Lung (tissue), 12 donors: Measurements from ENCODE around the gene DAAM1. TPM values are rescaled to one million over a fixed set of nuclear protein-coding genes. Genes with fewer than 3 reads are reported as not detected.

Experiments used
- ATAC-seq: fragments of 200-7000 bp; cut with Tn5 transposase; one replicate; pipeline ENCODE4 v1.9.1; 2020; ENCODE audit warnings: moderate number of reproducible peaks; ENCODE audit not compliant: insufficient read depth, low FRiP score
- DNase-seq, 3 donors: peaks; one replicate each; pipeline ENCODE4 v3.0.0-alpha.2; 2013 to 2017
- H3K27ac ChIP-seq, 2 donors: one replicate each; pipeline ENCODE4 v1.5.1; 2013; ENCODE audit warnings: mild to moderate bottlenecking in 2 of 2, moderate library complexity in 2 of 2, control low read depth in 1 of 2, inconsistent platforms in 1 of 2, low read depth in 1 of 2, low read length in 1 of 2
- H3K27me3 ChIP-seq, 3 donors: one replicate each; pipeline ENCODE4 v1.5.1; 2013; ENCODE audit warnings: low read length in 2 of 3; ENCODE audit not compliant: control insufficient read depth in 3 of 3, insufficient read depth in 3 of 3
- H3K36me3 ChIP-seq, 4 donors: one replicate each; pipeline ENCODE4 v1.5.1; 2013; ENCODE audit warnings: low read length in 4 of 4, mild to moderate bottlenecking in 1 of 4, moderate library complexity in 1 of 4; ENCODE audit not compliant: control insufficient read depth in 4 of 4, insufficient read depth in 4 of 4
- H3K4me1 ChIP-seq, 5 donors: one replicate each; pipeline ENCODE4 v1.5.1; 2013; ENCODE audit warnings: low read length in 5 of 5, mild to moderate bottlenecking in 2 of 5, moderate library complexity in 1 of 5; ENCODE audit not compliant: control insufficient read depth in 5 of 5, insufficient read depth in 5 of 5
- H3K4me3 ChIP-seq: one replicate; pipeline ENCODE4 v1.5.1; 2013; ENCODE audit warnings: mild to moderate bottlenecking, control low read depth, moderate library complexity
- H3K9ac ChIP-seq, 2 donors: one replicate each; pipeline ENCODE4 v1.5.1; 2013; ENCODE audit warnings: low read length in 2 of 2, control low read depth in 1 of 2; ENCODE audit not compliant: insufficient read depth in 1 of 2
- H3K9me3 ChIP-seq, 4 donors: one replicate each; pipeline ENCODE4 v1.5.1; 2013; ENCODE audit warnings: low read length in 3 of 4, mild to moderate bottlenecking in 1 of 4, moderate library complexity in 1 of 4; ENCODE audit not compliant: control insufficient read depth in 4 of 4, insufficient read depth in 3 of 4
- CTCF ChIP-seq: IDR thresholded peaks from 2 replicates; pipeline ENCODE4 v1.5.1; 2012; ENCODE audit warnings: mild to moderate bottlenecking; ENCODE audit errors: control extremely low read depth, extremely low read depth
- WGBS, 2 donors: extraction: QIAGEN DNeasy Blood & Tissue Kit; methylation state at CpG; one replicate each; pipeline ENCODE4 v1.1.7; 2013; 5-methylcytosine and 5-hydroxymethylcytosine counted together
- polyA plus RNA-seq, 2 donors: library from polyadenylated mRNA; stranded (reverse); fragments of 200-250 nt; gene quantifications; one replicate each; pipeline ENCODE4 v1.2.1, GENCODE V29; 2013
- total RNA-seq, 2 donors: library from RNA; depleted of rRNA in 1 of 2; stranded (reverse); fragments of >200 nt in 1 of 2; gene quantifications; one replicate each; pipeline ENCODE4 v1.2.1, GENCODE V29; 2014 to 2021
- donor health status: control.
- donor health status: control.
- donor health status: Bipolar disorder and iron deficiency.
- donor health status: healthy.
- donor health status: DM: yes; HTN: yes; CAD: no.

Gene DAAM1
- total and polyA plus RNA-seq, 4 donors = 10.3 to 84.6 (median 32.6) TPM

DNA sequence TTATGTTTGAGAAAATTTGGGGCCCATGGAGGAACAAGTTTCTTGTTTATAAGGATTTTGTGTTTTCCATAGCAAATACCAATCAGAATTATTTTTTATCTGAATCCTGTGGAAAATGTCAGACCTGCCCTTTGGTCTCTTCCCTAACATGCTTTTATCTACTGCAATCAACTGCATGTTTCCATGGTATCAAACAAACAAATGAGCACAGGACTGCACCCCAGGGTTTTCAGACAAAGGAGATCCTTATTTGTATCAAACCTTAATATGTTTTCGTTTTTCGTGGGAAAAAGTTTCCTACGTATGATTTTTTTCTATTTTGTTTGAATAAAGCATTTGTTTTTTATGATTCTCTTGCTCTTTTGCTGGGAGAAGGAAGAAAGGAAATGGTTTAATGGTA lies 185.6 kb downstream of the DAAM1 start:
- peaks cover 0 to under 1% (median 0%) of the 10 kb centered on the region in 4 donors for H3K36me3 ChIP-seq
- H3K9me3 ChIP-seq = no peaks in the 10 kb centered on the region
- H3K4me1 ChIP-seq = peaks cover 0 to 33% (median 13%) of the 10 kb centered on the region in 5 donors
- 87 to 92% methylated on average over 3 of the region's 3 CpGs for WGBS, 2 donors
- no peak overlapping the region for H3K4me3 ChIP-seq
- no peak for ATAC-seq
- TF ChIP-seq CTCF = no peak
- no peak overlapping the region for H3K27ac ChIP-seq
- no peaks in the 10 kb centered on the region for H3K27me3 ChIP-seq
- DNase-seq = no peak
- H3K9ac ChIP-seq = no peak overlapping the region

DNA sequence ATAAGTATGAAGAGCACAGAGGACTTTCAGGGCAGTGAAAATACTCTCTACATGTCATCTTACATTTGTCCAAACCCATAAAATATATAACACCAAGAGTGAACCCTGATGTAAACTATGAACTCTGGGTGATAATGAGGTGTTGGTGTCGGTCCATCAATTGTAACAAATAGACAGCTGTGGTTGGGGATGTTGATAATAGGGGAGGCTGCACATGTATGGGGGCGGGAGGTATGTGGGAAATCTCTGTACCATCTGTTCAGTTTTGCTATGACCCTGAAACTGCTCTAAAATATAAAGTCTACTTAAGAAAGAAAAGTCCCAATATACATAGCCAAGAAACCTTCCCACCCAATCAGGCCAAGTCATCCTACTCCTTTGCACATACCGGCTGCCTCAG lies 188.2 kb downstream of the DAAM1 start:
- WGBS, 2 donors = 75 to 83% methylated on average over 3 of the region's 3 CpGs
- Histone ChIP-seq H3K9ac (no peak overlapping the region), H3K4me1 (peaks cover 0 to 33% (median 9%) of the 10 kb centered on the region in 5 donors), H3K9me3 (no peaks in the 10 kb centered on the region), H3K4me3 (no peak overlapping the region), H3K27ac (no peak overlapping the region), H3K27me3 (no peaks in the 10 kb centered on the region), H3K36me3 (no peaks in the 10 kb centered on the region)
- TF ChIP-seq CTCF = no peak
- peak; percentile 73 to 93 (median 88) for DNase-seq
- no peak for ATAC-seq

DNA sequence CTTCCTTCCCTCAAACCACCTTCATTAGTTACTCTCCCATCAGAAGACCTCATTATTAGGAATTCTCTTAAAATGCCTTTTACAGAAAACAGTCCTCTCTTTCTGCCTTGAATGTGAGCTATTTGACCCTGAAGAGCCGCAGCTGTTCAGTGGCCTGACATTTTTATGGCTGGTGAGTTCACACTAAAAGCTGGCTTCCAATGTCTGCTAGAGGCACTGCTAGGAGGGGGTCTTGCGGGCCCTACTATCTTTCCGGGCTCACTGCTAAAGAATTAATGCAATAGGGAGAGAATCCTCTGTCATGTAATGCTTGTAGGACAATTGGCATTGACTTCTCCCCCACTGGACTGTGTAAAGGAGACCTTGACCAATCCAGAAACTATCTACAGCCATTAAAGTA lies 189.0 kb downstream of the DAAM1 start:
- no peaks in the 10 kb centered on the region for H3K36me3 ChIP-seq
- 83 to 84% methylated on average over 3 of the region's 3 CpGs for WGBS, 2 donors
- DNase-seq (peak; percentile 81 to 87 (median 85)), ATAC-seq (peak; percentile 9)
- H3K4me3 ChIP-seq = no peak overlapping the region
- TF ChIP-seq CTCF = no peak
- no peak overlapping the region for H3K9ac ChIP-seq
- H3K9me3 ChIP-seq = no peaks in the 10 kb centered on the region
- no peaks in the 10 kb centered on the region for H3K27me3 ChIP-seq
- H3K27ac ChIP-seq = peak overlapping the region; percentile 32 to 60
- H3K4me1 ChIP-seq = peaks cover 0 to 33% (median 3%) of the 10 kb centered on the region in 5 donors

DNA sequence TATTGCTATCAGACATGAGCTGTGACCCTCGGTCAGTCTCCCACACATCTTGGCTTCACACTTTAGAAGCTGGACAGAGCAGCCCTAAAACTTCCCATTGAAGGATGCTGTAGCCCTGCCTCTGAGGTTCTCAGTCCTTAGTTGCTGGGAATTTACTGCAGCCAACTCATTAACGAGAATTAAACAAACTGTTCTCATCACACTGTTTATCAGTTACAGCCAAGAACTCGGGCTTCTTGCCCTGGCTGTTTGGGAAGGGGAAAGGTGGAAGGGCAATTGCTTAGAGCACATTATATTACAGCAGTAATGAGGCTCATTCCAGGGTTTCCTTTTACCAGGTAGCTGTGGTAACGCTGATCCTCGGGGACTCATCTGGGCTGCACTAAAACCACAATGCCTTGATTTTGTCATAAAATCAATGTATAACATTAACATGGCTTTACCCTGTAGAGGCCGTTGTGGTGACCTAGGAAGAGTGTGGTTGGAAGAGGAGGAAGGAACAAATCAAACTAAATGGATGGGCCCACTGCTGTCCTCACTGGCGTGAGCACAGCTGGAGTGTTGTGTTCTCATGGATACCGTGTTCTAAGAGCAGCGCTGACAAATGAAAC lies 189.6 kb downstream of the DAAM1 start:
- H3K4me1 ChIP-seq = peaks cover 0 to 33% (median 3%) of the 10 kb centered on the region in 5 donors
- no peak overlapping the region for H3K9ac ChIP-seq
- H3K4me3 ChIP-seq = no peak overlapping the region
- ATAC-seq = peak; percentile 29
- 62 to 64% methylated on average over 9 of the region's 9 CpGs for WGBS, 2 donors
- TF ChIP-seq CTCF = no peak
- H3K36me3 ChIP-seq = no peaks in the 10 kb centered on the region
- no peaks in the 10 kb centered on the region for H3K9me3 ChIP-seq
- DNase-seq = peak in 2 of 3 donors; percentile 16 to 41
- no peaks in the 10 kb centered on the region for H3K27me3 ChIP-seq
- H3K27ac ChIP-seq = peak overlapping the region in 1 of 2 donors; percentile 32
